SK-N-SH (cell line): ENCODE data around the gene SMLR1. TPM values are rescaled to one million over a fixed set of nuclear protein-coding genes. Genes with fewer than 3 reads are reported as not detected.

Experiments used
- CTCF ChIA-PET: fragments of 300-600, 350-600 bp; formaldehyde crosslinking; extraction: SDS; loops from one replicate; lab custom pipeline; 2021; lab: Yijun Ruan, JAX
- POLR2A ChIA-PET: fragments of 350-600 bp; sonication (Branson Sonifier 250); formaldehyde crosslinking; extraction: SDS; loops from one replicate; lab custom pipeline; 2020; ENCODE audit warnings: antibody characterized with exemption, inconsistent platforms; lab: Yijun Ruan, JAX
- DNase-seq: peaks from one replicate; pipeline ENCODE4 v3.0.0; 2012
- H2AFZ ChIP-seq: fragments of 200-600 bp; sonication (generic); 2 replicates; pipeline ENCODE4 v1.8.1; 2016; ENCODE audit warnings: antibody characterized with exemption, mild to moderate bottlenecking, low read depth
- H3F3A ChIP-seq: fragments of 200-600 bp; sonication (generic); replicated peaks from 2 replicates; pipeline ENCODE3; 2016; ENCODE audit warnings: antibody characterized with exemption, mild to moderate bottlenecking; ENCODE audit not compliant: insufficient read depth
- H3K27ac ChIP-seq, 2 experiments: fragments of 200-500 bp in 1 of 2; fragments of 200-600 bp in 1 of 2; sonication (Bioruptor generic) in 1 of 2; sonication (generic), shearing (Covaris generic) in 1 of 2; 2 replicates each; pipeline versions ENCODE4 v1.5.1 to v1.6.1; 2014 to 2016; ENCODE audit warnings: low read depth in 2 of 2, inconsistent platforms in 1 of 2, low read length in 1 of 2, mild to moderate bottlenecking in 1 of 2, mixed read lengths in 1 of 2
- H3K27me3 ChIP-seq: fragments of 200-600 bp; sonication (generic), shearing (Covaris generic); 2 replicates; pipeline ENCODE4 v1.6.1; 2016; ENCODE audit warnings: mixed run types; ENCODE audit not compliant: insufficient read depth
- H3K36me3 ChIP-seq, 2 experiments: fragments of 200-500 bp in 1 of 2; fragments of 200-600 bp in 1 of 2; sonication (Bioruptor generic) in 1 of 2; sonication (generic) in 1 of 2; replicated peaks in 1 of 2; 2 replicates each; pipeline versions ENCODE3 to v1.5.1; 2014 to 2016; ENCODE audit warnings: low read length in 1 of 2, mild to moderate bottlenecking in 1 of 2; ENCODE audit not compliant: insufficient read depth in 2 of 2, control insufficient read depth in 1 of 2
- H3K4me1 ChIP-seq, 2 experiments: fragments of 200-500 bp in 1 of 2; fragments of 200-600 bp in 1 of 2; sonication (Bioruptor generic) in 1 of 2; sonication (generic), shearing (Covaris generic) in 1 of 2; 2 replicates each; pipeline versions ENCODE4 v1.5.1 to v1.6.1; 2014 to 2016; ENCODE audit warnings: low read depth in 1 of 2, low read length in 1 of 2, mixed run types in 1 of 2; ENCODE audit not compliant: insufficient read depth in 2 of 2, control insufficient read depth in 1 of 2
- H3K4me2 ChIP-seq: fragments of 200-600 bp; sonication (generic), shearing (Covaris generic); 2 replicates; pipeline ENCODE4 v1.6.1; 2017; ENCODE audit warnings: mixed run types
- H3K4me3 ChIP-seq, 2 experiments: fragments of 200-500 bp in 1 of 2; fragments of 200-600 bp in 1 of 2; sonication (Bioruptor generic) in 1 of 2; sonication (generic), shearing (Covaris generic) in 1 of 2; 2 replicates each; pipeline versions ENCODE4 v1.5.1 to v1.8.1; 2014 to 2016; ENCODE audit warnings: low read depth in 2 of 2, inconsistent platforms in 1 of 2, low read length in 1 of 2, mild to moderate bottlenecking in 1 of 2, mixed read lengths in 1 of 2, moderate library complexity in 1 of 2
- H3K79me2 ChIP-seq: fragments of 200-600 bp; sonication (generic); 2 replicates; pipeline ENCODE4 v1.8.1; 2017; ENCODE audit warnings: mild to moderate bottlenecking; ENCODE audit not compliant: insufficient read depth
- H3K9ac ChIP-seq: fragments of 200-600 bp; sonication (generic); 2 replicates; pipeline ENCODE4 v1.6.1; 2017; ENCODE audit warnings: mixed run types
- H3K9me2 ChIP-seq: fragments of 200-600 bp; sonication (generic); 2 replicates; pipeline ENCODE4 v1.6.1; 2017; ENCODE audit warnings: mixed run types
- H3K9me3 ChIP-seq: fragments of 200-600 bp; sonication (generic); 2 replicates; pipeline ENCODE4 v1.6.1; 2017; ENCODE audit warnings: mixed run types, mild to moderate bottlenecking, moderate library complexity
- H4K20me1 ChIP-seq: fragments of 200-600 bp; sonication (generic); 2 replicates; pipeline ENCODE4 v1.6.1; 2017; ENCODE audit warnings: mild to moderate bottlenecking, mixed run types; ENCODE audit not compliant: insufficient read depth
- CHD2 ChIP-seq: fragments of 150-350 bp; IDR thresholded peaks from 2 replicates; pipeline ENCODE4 v1.6.1; 2018; ENCODE audit warnings: low read length; ENCODE audit not compliant: partially characterized antibody
- CTCF ChIP-seq: fragments of 200-600 bp; sonication (generic); IDR thresholded peaks from 2 replicates; pipeline ENCODE4 v1.6.1; 2017; ENCODE audit warnings: antibody characterized with exemption, mild to moderate bottlenecking, moderate library complexity
- EP300 ChIP-seq, 2 experiments: IDR thresholded peaks; 2 replicates each; pipeline versions ENCODE4 v1.4.0 to v1.6.1; 2012; ENCODE audit warnings: borderline replicate concordance in 1 of 2, low read depth in 1 of 2, low read length in 1 of 2
- EZH2phosphoT487 ChIP-seq: fragments of 200-600 bp; sonication (generic); IDR thresholded peaks from 2 replicates; pipeline ENCODE4 v1.6.1; 2017; ENCODE audit warnings: low read depth, mixed run types, mild to moderate bottlenecking, antibody characterized with exemption, moderate library complexity, borderline replicate concordance
- FOXJ3 ChIP-seq: sonication (generic); formaldehyde crosslinking; IDR thresholded peaks from 2 replicates; pipeline ENCODE4 v1.5.1; 2020; ENCODE audit warnings: mild to moderate bottlenecking, missing genetic modification reagents
- MAX ChIP-seq: IDR thresholded peaks from 2 replicates; pipeline ENCODE4 v1.4.0; 2012; ENCODE audit warnings: low read depth
- MEF2A ChIP-seq: IDR thresholded peaks from 2 replicates; pipeline ENCODE4 v1.4.0; 2012; ENCODE audit warnings: low read depth, borderline replicate concordance
- NRF1 ChIP-seq: IDR thresholded peaks from 2 replicates; pipeline ENCODE4 v1.6.1; 2012; ENCODE audit warnings: low read depth, mild to moderate bottlenecking, low read length
- PBX3 ChIP-seq: IDR thresholded peaks from 2 replicates; pipeline ENCODE4; 2012
- POLR2AphosphoS5 ChIP-seq: IDR thresholded peaks from 2 replicates; pipeline ENCODE4 v1.6.1; 2012; ENCODE audit warnings: low read depth, low read length
- RAD21 ChIP-seq: IDR thresholded peaks from 2 replicates; pipeline ENCODE4 v1.6.1; 2012; ENCODE audit warnings: mild to moderate bottlenecking, low read length
- RCOR1 ChIP-seq: fragments of 150-350 bp; IDR thresholded peaks from 2 replicates; pipeline ENCODE4 v1.6.1; 2017; ENCODE audit warnings: antibody characterized with exemption, low read length
- RFX5 ChIP-seq: IDR thresholded peaks from 2 replicates; pipeline ENCODE4 v1.6.1; 2012; ENCODE audit warnings: mild to moderate bottlenecking, improper control_type of control experiment, low read length
- RXRA ChIP-seq: IDR thresholded peaks from 2 replicates; pipeline ENCODE4 v1.4.0; 2012; ENCODE audit warnings: low read depth, mild to moderate bottlenecking, borderline replicate concordance
- SIN3A ChIP-seq: IDR thresholded peaks from 2 replicates; pipeline ENCODE4 v1.6.1; 2012; ENCODE audit warnings: low read depth, mild to moderate bottlenecking, low read length, moderate library complexity, borderline replicate concordance
- TAF1 ChIP-seq: IDR thresholded peaks from 2 replicates; pipeline ENCODE4 v1.6.1; 2012; ENCODE audit warnings: low read depth, mild to moderate bottlenecking, low read length, moderate library complexity, borderline replicate concordance
- TEAD4 ChIP-seq: IDR thresholded peaks from 2 replicates; pipeline ENCODE4 v1.4.0; 2012; ENCODE audit warnings: mild to moderate bottlenecking, borderline replicate concordance; ENCODE audit not compliant: insufficient read depth
- USF1 ChIP-seq: IDR thresholded peaks from 2 replicates; pipeline ENCODE4 v1.4.0; 2012; ENCODE audit warnings: low read depth, borderline replicate concordance
- USF2 ChIP-seq: fragments of 150-350 bp; IDR thresholded peaks from 2 replicates; pipeline ENCODE4 v1.6.1; 2017; ENCODE audit warnings: antibody characterized with exemption, low read length, low read depth, borderline replicate concordance
- YY1 ChIP-seq: IDR thresholded peaks from 2 replicates; pipeline ENCODE4 v1.4.0; 2012; ENCODE audit warnings: low read depth, mild to moderate bottlenecking
- WGBS: methylation state at CpG from one replicate; pipeline ENCODE4 v1.1.6; 2017; ENCODE audit warnings: low lambda C conversion rate; 5-methylcytosine and 5-hydroxymethylcytosine counted together
- polyA plus RNA-seq, 3 experiments: library from polyadenylated mRNA; depleted of rRNA; stranded (reverse); fragments of >200 nt; gene quantifications; 2 replicates each; pipeline ENCODE4 v1.2.3, GENCODE V29; 2012

SMLR1 gene
- polyA plus RNA-seq, 1 of the 3 experiments (the other 2 are of a cell fraction): 0.03 TPM

GRCh38 chr6:130849594-130849993 lies 22.4 kb downstream of the SMLR1 start:
- no peak overlapping the region for H3K4me2 ChIP-seq

More at GRCh38 chr6:130849594-130849993, 22.4 kb downstream of the SMLR1 start:
- Histone ChIP-seq H3K4me3 (no peak overlapping the region), H3K4me1 (peaks cover 0 to 6% of the 10 kb centered on the region in 2 experiments; a peak in 1 of 4 replicates), H3K36me3 (no peaks in the 10 kb centered on the region), H3K9me3 (no peaks in the 10 kb centered on the region), H3K9me2 (no peaks in the 10 kb centered on the region), H3F3A (peaks cover 5% of the 10 kb centered on the region), H4K20me1 (no peaks in the 10 kb centered on the region), H3K9ac (no peak overlapping the region), H3K27me3 (no peaks in the 10 kb centered on the region), H2AFZ (no peak overlapping the region), H3K27ac (no peak overlapping the region), H3K79me2 (no peaks in the 10 kb centered on the region)
- WGBS: 85% methylated on average over 1 of the region's 1 CpG
- no peak for DNase-seq
- CTCF ChIA-PET: no interaction called here
- no peak for TF ChIP-seq USF2
- no peak for TF ChIP-seq EZH2phosphoT487
- no peak for TF ChIP-seq MEF2A
- TF ChIP-seq CTCF: no peak
- no peak for TF ChIP-seq NRF1
- TF ChIP-seq RAD21: no peak
- TF ChIP-seq CHD2: no peak
- no peak for TF ChIP-seq RFX5
- no peak for TF ChIP-seq TEAD4
- TF ChIP-seq SIN3A: no peak
- no peak for TF ChIP-seq RCOR1
- TF ChIP-seq EP300 (IDR thresholded peaks at IDR 0.05; ENCODE audit: borderline replicate concordance in 1 of 2, low read depth in 1 of 2, low read length in 1 of 2): no peak
- no peak for TF ChIP-seq USF1
- TF ChIP-seq FOXJ3 (CRISPR knock-in tag): no peak
- TF ChIP-seq MAX: no peak
- no peak for TF ChIP-seq TAF1
- TF ChIP-seq RXRA: no peak
- TF ChIP-seq POLR2AphosphoS5: no peak
- TF ChIP-seq PBX3: no peak
- no peak for TF ChIP-seq YY1
- POLR2A ChIA-PET: no interaction called here
